Transverse colon (tissue), 4 donors: ENCODE data around the gene COL13A1. TPM values are rescaled to one million over a fixed set of nuclear protein-coding genes. Genes with fewer than 3 reads are reported as not detected.

Experiments used
- DNase-seq: peaks from one replicate; pipeline ENCODE4 v3.0.0-alpha.2; 2019
- H3K27ac ChIP-seq, 4 donors: fragments of 200-600 bp; sonication (generic); 2 replicates each; pipeline ENCODE4 v1.5.1; 2016 to 2018; ENCODE audit warnings: inconsistent platforms in 4 of 4
- H3K27me3 ChIP-seq: fragments of 200-600 bp; sonication (generic); 2 replicates; pipeline ENCODE4 v1.5.1; 2017; ENCODE audit warnings: inconsistent platforms
- H3K36me3 ChIP-seq, 4 donors: fragments of 200-600 bp; sonication (generic); 2 replicates each; pipeline ENCODE4 v1.5.1; 2017 to 2019; ENCODE audit warnings: inconsistent platforms in 4 of 4
- H3K4me1 ChIP-seq, 4 donors: fragments of 200-600 bp; sonication (generic); 2 replicates each; pipeline ENCODE4 v1.5.1; 2017 to 2020; ENCODE audit warnings: inconsistent platforms in 4 of 4
- H3K4me3 ChIP-seq, 4 donors: fragments of 200-600 bp; sonication (generic); 1 replicate in 1 of 4; 2 replicates in 3 of 4; pipeline versions ENCODE4 v1.5.1 to v1.6.1; 2017 to 2019; ENCODE audit warnings: inconsistent platforms in 4 of 4
- H3K9me3 ChIP-seq, 2 donors: fragments of 200-600 bp; sonication (generic); 2 replicates each; pipeline ENCODE4 v1.5.1; 2017 to 2019; ENCODE audit warnings: inconsistent platforms in 2 of 2
- EP300 ChIP-seq: sonication (generic); formaldehyde crosslinking; IDR thresholded peaks from one replicate; pipeline ENCODE4 v1.6.1; 2017; ENCODE audit warnings: antibody characterized with exemption, low read depth
- POLR2A ChIP-seq: fragments of 450-650 bp; IDR thresholded peaks from one replicate; pipeline ENCODE4 v1.6.1; 2016; ENCODE audit warnings: antibody characterized with exemption, mild to moderate bottlenecking, moderate library complexity
- POLR2AphosphoS5 ChIP-seq, 3 donors: sonication (generic); formaldehyde crosslinking; IDR thresholded peaks; one replicate each; pipeline ENCODE4 v1.6.1; 2016; ENCODE audit warnings: antibody characterized with exemption in 3 of 3
- WGBS, 2 donors: methylation state at CpG; one replicate each; pipeline ENCODE4 v1.1.5; 2018; ENCODE audit warnings: low coverage in 1 of 2; 5-methylcytosine and 5-hydroxymethylcytosine counted together
- in situ Hi-C, 4 donors: fragments of 200-750 bp; cut with MboI; loops; one replicate each; pipeline versions ENCODE4 v1.15.0 to v1.15.1; 2017; ENCODE audit warnings: low sequenced_read_pairs in 3 of 4, low pct_ligation_motif_present in 1 of 4, low pct_unique_long_range_greater_than_20kb in 1 of 4
- intact Hi-C: fragments of 100-400 bp; cut with DNase I; formaldehyde crosslinking; loops from one replicate; pipeline ENCODE4 v1.15.1; 2023; ENCODE audit warnings: low total_unique reads
- total RNA-seq, 4 donors: library from RNA; depleted of rRNA; stranded (reverse); fragments of >200 nt; gene quantifications; one replicate each; pipeline ENCODE4 v1.1.0, GENCODE V29; 2016
- TF ChIP-seq, protein P1 (sequence below), 5 experiments: fragments of 200-600 bp in 3 of 5; fragments of 450-650 bp in 2 of 5; sonication (generic) in 3 of 5; IDR thresholded peaks; 1 replicate in 2 of 5; 2 replicates in 3 of 5; pipeline ENCODE4 v1.5.1; 2016 to 2017; ENCODE audit warnings: antibody characterized with exemption in 5 of 5, inconsistent platforms in 3 of 5, mild to moderate bottlenecking in 2 of 5, moderate library complexity in 1 of 5

COL13A1 gene
- total RNA-seq, 4 donors from 2014 or later = 0.68 to 8.2 (median 2.1) TPM

- 94% methylated on average over 7 of the region's 7 CpGs; no CpG with 5 or more reads in 1 of the 2 donors for WGBS, 2 donors
- no peaks in the 10 kb centered on the region for H3K9me3 ChIP-seq
- peaks cover 0 to 19% (median 18%) of the 10 kb centered on the region in 4 donors for H3K4me1 ChIP-seq
- in situ Hi-C loops (no loop called here), intact Hi-C loops (no loop called here)
- TF ChIP-seq EP300 = no peak
- no peak for TF ChIP-seq POLR2A
- TF ChIP-seq, protein P1, sequence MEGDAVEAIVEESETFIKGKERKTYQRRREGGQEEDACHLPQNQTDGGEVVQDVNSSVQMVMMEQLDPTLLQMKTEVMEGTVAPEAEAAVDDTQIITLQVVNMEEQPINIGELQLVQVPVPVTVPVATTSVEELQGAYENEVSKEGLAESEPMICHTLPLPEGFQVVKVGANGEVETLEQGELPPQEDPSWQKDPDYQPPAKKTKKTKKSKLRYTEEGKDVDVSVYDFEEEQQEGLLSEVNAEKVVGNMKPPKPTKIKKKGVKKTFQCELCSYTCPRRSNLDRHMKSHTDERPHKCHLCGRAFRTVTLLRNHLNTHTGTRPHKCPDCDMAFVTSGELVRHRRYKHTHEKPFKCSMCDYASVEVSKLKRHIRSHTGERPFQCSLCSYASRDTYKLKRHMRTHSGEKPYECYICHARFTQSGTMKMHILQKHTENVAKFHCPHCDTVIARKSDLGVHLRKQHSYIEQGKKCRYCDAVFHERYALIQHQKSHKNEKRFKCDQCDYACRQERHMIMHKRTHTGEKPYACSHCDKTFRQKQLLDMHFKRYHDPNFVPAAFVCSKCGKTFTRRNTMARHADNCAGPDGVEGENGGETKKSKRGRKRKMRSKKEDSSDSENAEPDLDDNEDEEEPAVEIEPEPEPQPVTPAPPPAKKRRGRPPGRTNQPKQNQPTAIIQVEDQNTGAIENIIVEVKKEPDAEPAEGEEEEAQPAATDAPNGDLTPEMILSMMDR (IDR thresholded peaks at IDR 0.05) = no peak
- TF ChIP-seq POLR2AphosphoS5 (IDR thresholded peaks at IDR 0.05) = no peak
- H3K4me3 ChIP-seq = no peak overlapping the region
- H3K27ac ChIP-seq = no peak overlapping the region
- peaks cover 23% of the 10 kb centered on the region for H3K27me3 ChIP-seq
- H3K36me3 ChIP-seq = no peaks in the 10 kb centered on the region
- no peak for DNase-seq
Measured at GRCh38 chr10:69797959-69798358, 3.7 kb upstream of the COL13A1 start.

GRCh38 chr10:69800109-69800508 lies 1.6 kb upstream of the COL13A1 start:
- peaks cover 0 to 25% (median 19%) of the 10 kb centered on the region in 4 donors for H3K4me1 ChIP-seq
- intact Hi-C loops (loop anchor here (5.0 kb wide), 2 partner anchors 112 to 383 kb away; partner anchors contain the start of gene TACR2), in situ Hi-C loops (no loop called here)
- peaks cover 37% of the 10 kb centered on the region for H3K27me3 ChIP-seq
- no peak overlapping the region for H3K4me3 ChIP-seq
- DNase-seq = peak; percentile 51
- H3K36me3 ChIP-seq = no peaks in the 10 kb centered on the region
- no peaks in the 10 kb centered on the region for H3K9me3 ChIP-seq
- no peak for TF ChIP-seq POLR2AphosphoS5 (IDR thresholded peaks at IDR 0.05)
- TF ChIP-seq, protein P1 (IDR thresholded peaks at IDR 0.05) = peak; percentile 45 to 58 (median 54)
- WGBS, 2 donors = 34% methylated on average over 3 of the region's 3 CpGs; no CpG with 5 or more reads in 1 of the 2 donors
- no peak overlapping the region for H3K27ac ChIP-seq

GRCh38 chr10:69800665-69801064 lies 1.0 kb upstream of the COL13A1 start:
- peaks cover 0 to 25% (median 19%) of the 10 kb centered on the region in 4 donors for H3K4me1 ChIP-seq
- H3K4me3 ChIP-seq = no peak overlapping the region
- DNase-seq = no peak
- H3K27ac ChIP-seq = no peak overlapping the region
- intact Hi-C loops = loop anchor here (5.0 kb wide), 2 partner anchors 112 to 383 kb away; partner anchors contain the start of gene TACR2
- H3K36me3 ChIP-seq = no peaks in the 10 kb centered on the region
- peaks cover 37% of the 10 kb centered on the region for H3K27me3 ChIP-seq
- TF ChIP-seq EP300 = no peak
- TF ChIP-seq POLR2A = no peak
- TF ChIP-seq, protein P1 (IDR thresholded peaks at IDR 0.05) = no peak
- TF ChIP-seq POLR2AphosphoS5 (IDR thresholded peaks at IDR 0.05) = no peak
- in situ Hi-C loops = no loop called here
- WGBS, 2 donors = 82% methylated on average over 2 of the region's 2 CpGs; no CpG with 5 or more reads in 1 of the 2 donors
- no peaks in the 10 kb centered on the region for H3K9me3 ChIP-seq

GRCh38 chr10:69801094-69801433 lies 642 bp upstream of the COL13A1 start:
- intact Hi-C loops = loop anchor here (5.0 kb wide), 2 partner anchors 111 to 384 kb away; partner anchors contain the start of gene TACR2
- H3K4me3 ChIP-seq = peak overlapping the region in 2 of 4 donors; percentile 35 to 51
- peak; percentile 55 for DNase-seq
- H3K4me1 ChIP-seq = peaks cover 0 to 25% (median 19%) of the 10 kb centered on the region in 4 donors
- 10% methylated on average over 8 of the region's 8 CpGs; no CpG with 5 or more reads in 1 of the 2 donors for WGBS, 2 donors
- in situ Hi-C loops = no loop called here
- H3K27ac ChIP-seq = no peak overlapping the region
- H3K9me3 ChIP-seq = no peaks in the 10 kb centered on the region
- no peaks in the 10 kb centered on the region for H3K36me3 ChIP-seq
- H3K27me3 ChIP-seq = peaks cover 37% of the 10 kb centered on the region
- no peak for TF ChIP-seq EP300
- TF ChIP-seq, protein P1 (IDR thresholded peaks at IDR 0.05) = peak; percentile 21 to 46 (median 40)
